HG02938 (cell line): ENCODE measurements around the gene ICOS.
A peak's percentile ranks its signal among the peaks of the same experiment; 100 is the strongest.

Experiments used
- ATAC-seq: cut with Tn5 transposase; IDR thresholded peaks from one replicate; pipeline ENCODE4 v1.9.1; 2021; ENCODE audit warnings: mild to moderate bottlenecking, moderate library complexity; ENCODE audit not compliant: unreplicated experiment

The ICOS gene

DNA sequence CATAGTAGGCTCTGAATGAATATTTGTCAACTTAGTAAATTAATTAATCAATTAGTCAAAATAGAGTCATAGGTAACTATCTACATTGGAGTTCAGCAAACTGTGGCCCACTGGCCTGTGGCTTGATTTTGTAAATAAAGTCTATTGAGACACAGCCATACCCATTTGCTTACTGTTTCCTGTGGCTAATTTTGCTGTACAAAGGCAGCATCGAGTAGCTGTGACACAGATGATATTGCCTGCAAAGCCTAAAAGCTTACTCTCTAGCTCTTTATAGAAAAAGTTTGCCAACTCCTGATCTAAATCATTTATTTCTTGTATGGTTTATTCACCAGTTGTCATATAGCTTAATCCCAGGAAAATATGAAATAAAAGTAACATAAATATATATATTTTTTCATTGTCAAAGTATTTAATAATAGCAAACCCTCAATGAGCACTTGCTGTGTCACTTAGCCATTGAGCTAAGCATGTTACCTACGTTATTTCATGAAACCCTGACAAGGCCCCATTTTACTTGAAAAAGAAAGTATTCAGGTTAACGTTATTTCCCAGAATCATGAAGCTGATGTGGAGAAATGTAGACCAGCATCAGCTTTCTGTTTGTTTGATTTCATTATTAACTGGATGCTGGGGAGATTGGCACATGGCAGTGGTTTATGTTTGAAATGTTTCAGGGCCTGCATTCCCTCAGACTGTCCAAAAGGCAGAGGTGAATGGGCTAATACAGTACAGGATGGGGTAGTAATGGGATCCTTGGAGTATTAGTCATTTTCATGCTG is 69.6 kb downstream of the ICOS start:
- no peak for ATAC-seq

DNA sequence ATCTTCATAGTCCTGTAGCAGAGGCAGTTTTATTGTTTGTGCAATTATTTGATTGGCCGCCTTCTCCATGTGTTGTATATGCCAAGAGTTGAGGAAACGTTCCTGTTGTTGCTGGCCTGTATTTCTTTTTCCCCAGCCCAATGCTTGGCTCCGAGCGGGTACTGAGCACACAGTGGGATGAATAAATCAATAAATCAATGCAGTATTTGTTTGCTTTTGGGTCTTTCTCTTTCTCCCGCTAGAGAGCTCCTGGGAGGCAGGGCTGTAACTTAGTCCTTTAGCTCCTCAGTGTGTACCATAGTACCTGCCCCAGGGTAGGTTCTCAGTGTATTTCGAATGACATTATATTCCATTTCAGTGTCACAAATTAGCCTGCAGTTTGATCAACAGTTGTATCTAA is 71.8 kb downstream of the ICOS start:
- no peak for ATAC-seq

DNA sequence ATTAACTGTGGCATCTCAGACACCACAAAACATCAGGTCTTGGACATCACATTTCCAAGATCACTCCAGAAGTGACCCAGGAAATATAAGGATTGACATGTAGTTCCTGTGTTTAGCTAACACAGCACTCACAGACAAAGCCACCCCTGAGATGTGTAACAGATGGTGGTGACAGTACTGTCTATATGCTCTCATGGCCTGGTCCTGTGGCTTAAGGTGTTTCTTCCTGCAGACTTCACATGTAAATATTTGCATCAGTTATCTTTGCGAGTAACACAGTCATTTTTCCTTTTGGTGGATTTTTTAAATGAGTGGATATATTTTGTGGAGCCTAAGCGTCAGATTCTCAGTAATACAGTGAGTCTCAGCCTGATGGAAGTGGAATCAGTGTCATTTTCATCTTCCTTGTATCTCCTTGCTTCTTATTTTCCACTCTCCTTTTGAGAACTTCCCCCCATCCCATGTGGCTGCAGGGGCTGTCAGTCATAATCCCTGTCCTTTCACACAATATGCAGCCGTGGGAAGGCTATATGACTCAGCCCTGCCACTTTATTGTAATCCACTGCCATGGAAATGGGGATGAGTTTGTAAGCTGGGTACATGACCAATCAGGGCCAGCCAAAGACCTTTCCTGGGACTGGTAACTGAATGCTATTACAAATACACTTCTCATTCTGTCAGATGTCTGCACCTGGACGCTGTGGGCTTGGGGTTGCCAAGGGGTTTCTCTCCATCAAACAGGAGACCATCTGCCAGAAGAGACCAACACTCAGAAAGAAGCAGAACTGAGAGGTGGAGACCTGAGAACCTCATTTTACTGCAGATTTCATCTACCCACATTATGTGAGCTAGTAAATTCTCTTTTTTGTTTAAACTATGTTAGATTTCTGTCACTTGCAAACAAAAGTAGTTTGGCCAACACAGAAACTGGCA is 74.3 kb downstream of the ICOS start:
- peak; percentile 59 for ATAC-seq
